Measurements from ENCODE around the gene PROSER2.

- TF ChIP-seq GATA2 (IDR thresholded peaks at IDR 0.05; ENCODE audit: low read depth, low read length) (no peak), GATA3 (IDR thresholded peaks at IDR 0.05; ENCODE audit: low read depth, low read length) (no peak)
Observed at GRCh38 chr10:11880151-11881029, 57.2 kb downstream of the PROSER2 start.
